Pancreas (tissue), 10 donors: ENCODE results near the gene NDUFB6. TPM values are rescaled to one million over a fixed set of nuclear protein-coding genes. Genes with fewer than 3 reads are reported as not detected.

Experiments used
- ATAC-seq, 4 donors: fragments of 200-7000 bp; cut with Tn5 transposase; one replicate each; pipeline versions ENCODE4 v1.8.0 to v1.9.1; 2020; ENCODE audit warnings: mild to moderate bottlenecking in 4 of 4, moderate library complexity in 4 of 4
- DNase-seq, 6 donors: peaks; one replicate each; pipeline ENCODE4 v3.0.0-alpha.2; 2020
- FAIRE-seq: peaks from 2 replicates; lab custom pipeline; 2012; peaks lifted over from hg19 to GRCh38; lab: Jason Lieb, UNC
- H3K27ac ChIP-seq, 4 donors: fragments of 200-600 bp; sonication (generic); 1 replicate in 3 of 4; 2 replicates in 1 of 4; pipeline versions ENCODE4 v1.5.0 to v1.8.0; 2020
- H3K27me3 ChIP-seq, 4 donors: fragments of 200-600 bp; one replicate each; pipeline ENCODE4 v1.8.0; 2021
- H3K36me3 ChIP-seq, 3 donors: fragments of 200-600 bp; sonication (generic) in 1 of 3; one replicate each; pipeline versions ENCODE4 v1.5.0 to v1.8.0; 2020 to 2021
- H3K4me1 ChIP-seq, 3 donors: fragments of 200-600 bp; one replicate each; pipeline ENCODE4 v1.8.0; 2021
- H3K4me3 ChIP-seq, 4 donors: fragments of 200-600 bp; sonication (generic) in 2 of 4; one replicate each; pipeline versions ENCODE4 v1.5.0 to v1.8.0; 2020 to 2021
- H3K9me3 ChIP-seq, 4 donors: fragments of 200-600 bp; one replicate each; pipeline ENCODE4 v1.8.0; 2021
- CTCF ChIP-seq, 4 donors: fragments of 200-600 bp; sonication (generic) in 3 of 4; IDR thresholded peaks; one replicate each; pipeline versions ENCODE4 v1.5.0 to v1.8.0; 2021; ENCODE audit warnings: antibody characterized with exemption in 4 of 4
- WGBS, 2 donors: extraction: QIAGEN DNeasy Blood & Tissue Kit; methylation state at CpG; one replicate each; pipeline ENCODE4 v1.1.7; 2013; 5-methylcytosine and 5-hydroxymethylcytosine counted together
- intact Hi-C, 3 donors: fragments of 100-400 bp; cut with DNase I; formaldehyde crosslinking; loops; one replicate each; pipeline versions ENCODE4 v1.11.1 to v1.14.2; 2022
- polyA plus RNA-seq, 2 donors: library from polyadenylated mRNA; stranded (reverse); fragments of 200-250 nt; gene quantifications; one replicate each; pipeline ENCODE4 v1.2.3, GENCODE V29; 2013
- total RNA-seq, 6 donors: library from RNA; stranded (reverse); fragmentation: NEBNext Ultra II Directional in 4 of 6; extraction: Animal tissue kit (Norgen Biotek cat#: 25700) in 4 of 6; gene quantifications; one replicate each; pipeline versions ENCODE4 v1.2.1 to v1.2.4, GENCODE V29; 2021 to 2023
- donor health status: healthy with polysubstance abuse.
- donor health status: DM: no; HTN: no; CAD: no; lungs with moderate emphysema.
- donor health status: DM: no; HTN: no; CAD: no.
- donor health status: control.
- donor health status: control.
- donor health status: Bipolar disorder and iron deficiency.
- donor health status: DM: yes; HTN: yes; CAD: no.
- donor health status: DM: no; HTN: no; CAD: no.
- donor health status: DM: no; HTN: no; CAD: no.
- donor health status: DM: yes; HTN: yes; CAD: no.

The NDUFB6 gene
- total and polyA plus RNA-seq, 8 donors = 11.3 to 29.5 (median 16.3) TPM

GRCh38 chr9:32571969-32572899, 725 bp downstream of the NDUFB6 start:
- Histone ChIP-seq H3K9me3 (no peaks in the 10 kb centered on the region), H3K4me1 (peaks cover 0 to 21% (median 11%) of the 10 kb centered on the region in 3 donors), H3K4me3 (peak overlapping the region; percentile 45 to 87 (median 78)), H3K27me3 (no peaks in the 10 kb centered on the region), H3K27ac (peak overlapping the region; percentile 53 to 87 (median 84)), H3K36me3 (peaks cover 0 to 4% (median 0%) of the 10 kb centered on the region in 3 donors)
- peak; percentile 23 to 45 (median 34) for TF ChIP-seq CTCF (IDR thresholded peaks at IDR 0.05)
- ATAC-seq (peak; percentile 77 to 95 (median 87)), FAIRE-seq (peak; percentile 13), DNase-seq (peak in 5 of 6 donors; percentile 18 to 60 (median 46))
- 1 to 2% methylated on average over 17 of the region's 17 CpGs for WGBS, 2 donors
- intact Hi-C loops = loop anchor here in 2 of 3 donors (5.0 to 10.0 kb wide), 2 partner anchors 130 to 137 kb away; no protein-coding TSS in a partner anchor

- Histone ChIP-seq H3K4me3 (no peak overlapping the region), H3K27me3 (no peaks in the 10 kb centered on the region), H3K4me1 (peaks cover 0 to 21% (median 11%) of the 10 kb centered on the region in 3 donors), H3K36me3 (peaks cover 0 to 15% (median 7%) of the 10 kb centered on the region in 3 donors), H3K27ac (no peak overlapping the region), H3K9me3 (no peaks in the 10 kb centered on the region)
- DNase-seq = no peak
- intact Hi-C loops = loop anchor here in 2 of 3 donors (5.0 to 10.0 kb wide), 2 partner anchors 128 to 135 kb away; no protein-coding TSS in a partner anchor
- WGBS, 2 donors = 86 to 91% methylated on average over 4 of the region's 4 CpGs
- no peak for ATAC-seq
- FAIRE-seq = no peak
- no peak for TF ChIP-seq CTCF (IDR thresholded peaks at IDR 0.05)
Measured at GRCh38 chr9:32570262-32570661, 2.7 kb downstream of the NDUFB6 start.

- no peak overlapping the region for H3K4me3 ChIP-seq
- WGBS, 2 donors = 94 to 96% methylated on average over 26 of the region's 26 CpGs
- H3K9me3 ChIP-seq = no peaks in the 10 kb centered on the region
- TF ChIP-seq CTCF (IDR thresholded peaks at IDR 0.05) = no peak
- H3K27ac ChIP-seq = no peak overlapping the region
- ATAC-seq (no peak), FAIRE-seq (no peak), DNase-seq (peak in 1 of 6 donors; percentile 55)
- peaks cover 0 to 12% (median 10%) of the 10 kb centered on the region in 3 donors for H3K4me1 ChIP-seq
- peaks cover 0 to 15% (median 7%) of the 10 kb centered on the region in 3 donors for H3K36me3 ChIP-seq
- no peaks in the 10 kb centered on the region for H3K27me3 ChIP-seq
- intact Hi-C loops = no loop called here
Measured at GRCh38 chr9:32566770-32567169, 6.2 kb downstream of the NDUFB6 start.

- H3K4me3 ChIP-seq = no peak overlapping the region
- 94% methylated on average over 6 of the region's 6 CpGs for WGBS, 2 donors
- intact Hi-C loops = no loop called here
- no peaks in the 10 kb centered on the region for H3K27me3 ChIP-seq
- DNase-seq (no peak), FAIRE-seq (no peak), ATAC-seq (no peak)
- H3K4me1 ChIP-seq = peaks cover 0 to 6% (median 2%) of the 10 kb centered on the region in 3 donors
- no peaks in the 10 kb centered on the region for H3K9me3 ChIP-seq
- H3K36me3 ChIP-seq = peaks cover 0 to 15% (median 7%) of the 10 kb centered on the region in 3 donors
- TF ChIP-seq CTCF (IDR thresholded peaks at IDR 0.05) = no peak
- H3K27ac ChIP-seq = no peak overlapping the region
Measured at GRCh38 chr9:32565967-32566366, 7.0 kb downstream of the NDUFB6 start.
